GM12801 (cell line): ENCODE data around the gene RCE1.

ENCODE experiments used
- TF ChIP-seq, protein P1 (sequence below): IDR thresholded peaks from one replicate; pipeline ENCODE4 v1.5.1; 2011; ENCODE audit warnings: control low read depth; ENCODE audit not compliant: insufficient read length; ENCODE audit errors: extremely low read depth

Gene RCE1

DNA sequence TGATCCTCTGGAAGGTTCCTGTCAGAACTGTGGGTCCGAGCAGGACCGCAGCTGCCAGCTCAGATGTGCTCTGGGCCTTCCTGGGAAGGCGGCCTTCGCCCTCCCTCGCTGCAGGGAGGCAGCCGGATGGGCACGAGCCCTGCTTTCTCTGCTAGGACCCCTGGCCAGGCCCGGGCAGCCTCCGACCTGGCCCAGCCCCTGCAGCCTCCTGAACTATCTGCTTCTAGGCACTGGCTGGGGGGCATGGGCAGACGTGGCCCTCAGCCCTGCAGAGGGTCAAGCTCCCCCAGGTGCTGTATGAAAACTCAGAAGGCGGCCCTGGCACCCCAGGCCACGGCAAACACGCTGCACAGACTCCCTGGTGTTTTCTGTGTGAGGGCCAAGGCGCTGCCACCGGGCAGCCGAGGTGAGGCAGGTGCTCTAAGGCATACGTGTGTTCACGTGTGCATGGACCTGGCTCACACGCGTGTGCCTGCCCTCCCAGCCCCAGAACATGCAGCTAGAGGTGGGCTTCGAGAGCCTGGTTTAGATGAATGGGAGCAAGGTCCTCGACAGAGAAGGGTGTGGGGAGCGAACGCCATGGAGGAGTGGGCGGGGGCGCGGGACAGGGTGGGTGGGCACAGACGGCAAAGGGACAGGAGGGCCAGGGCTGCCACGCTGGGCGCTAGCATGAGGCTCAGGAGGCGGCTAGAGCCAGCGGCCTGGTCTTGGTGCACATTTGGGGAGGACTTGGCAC, 18.0 kb downstream of the RCE1 start:
- TF ChIP-seq, protein P1, sequence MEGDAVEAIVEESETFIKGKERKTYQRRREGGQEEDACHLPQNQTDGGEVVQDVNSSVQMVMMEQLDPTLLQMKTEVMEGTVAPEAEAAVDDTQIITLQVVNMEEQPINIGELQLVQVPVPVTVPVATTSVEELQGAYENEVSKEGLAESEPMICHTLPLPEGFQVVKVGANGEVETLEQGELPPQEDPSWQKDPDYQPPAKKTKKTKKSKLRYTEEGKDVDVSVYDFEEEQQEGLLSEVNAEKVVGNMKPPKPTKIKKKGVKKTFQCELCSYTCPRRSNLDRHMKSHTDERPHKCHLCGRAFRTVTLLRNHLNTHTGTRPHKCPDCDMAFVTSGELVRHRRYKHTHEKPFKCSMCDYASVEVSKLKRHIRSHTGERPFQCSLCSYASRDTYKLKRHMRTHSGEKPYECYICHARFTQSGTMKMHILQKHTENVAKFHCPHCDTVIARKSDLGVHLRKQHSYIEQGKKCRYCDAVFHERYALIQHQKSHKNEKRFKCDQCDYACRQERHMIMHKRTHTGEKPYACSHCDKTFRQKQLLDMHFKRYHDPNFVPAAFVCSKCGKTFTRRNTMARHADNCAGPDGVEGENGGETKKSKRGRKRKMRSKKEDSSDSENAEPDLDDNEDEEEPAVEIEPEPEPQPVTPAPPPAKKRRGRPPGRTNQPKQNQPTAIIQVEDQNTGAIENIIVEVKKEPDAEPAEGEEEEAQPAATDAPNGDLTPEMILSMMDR, result no peak

- TF ChIP-seq, protein P1, result no peak
These were observed 18.7 kb downstream of the RCE1 start for GRCh38 chr11:66861774-66862558.

GRCh38 chr11:66862559-66863037, 19.4 kb downstream of the RCE1 start:
- TF ChIP-seq, protein P1, result no peak

DNA sequence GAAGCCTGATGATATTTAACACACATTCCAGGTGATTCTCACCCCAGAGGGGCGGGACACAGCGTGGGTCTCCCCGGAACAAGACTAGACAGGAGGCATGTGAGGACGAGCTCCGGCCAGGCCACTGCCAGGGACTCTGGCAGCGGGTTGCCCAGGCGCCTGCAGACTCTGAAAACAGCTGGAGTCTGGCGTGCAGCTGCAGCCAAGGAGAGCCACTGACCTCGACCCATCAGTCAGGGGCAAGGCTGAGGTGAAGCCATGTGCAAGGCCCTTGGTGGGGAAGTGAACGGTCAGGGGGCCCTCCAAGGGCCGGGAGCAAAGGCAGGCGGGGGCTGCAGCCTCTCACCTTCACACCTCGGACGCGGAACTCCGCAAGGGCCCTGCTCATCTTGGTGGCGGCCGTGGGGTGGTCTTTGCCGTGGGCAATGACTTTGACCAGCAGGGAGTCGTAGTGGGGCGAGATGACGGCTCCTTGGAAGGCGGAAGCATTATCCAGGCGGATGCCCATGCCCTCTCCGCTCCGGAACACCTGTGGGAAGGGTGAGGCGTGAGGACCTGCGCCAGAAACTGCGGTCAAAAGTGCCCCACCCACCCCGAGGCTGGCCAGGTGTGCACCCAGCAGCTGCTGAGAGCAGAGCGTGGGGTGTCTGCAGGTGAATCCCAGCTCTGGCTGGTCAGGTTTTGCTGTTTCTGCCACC, 20.3 kb downstream of the RCE1 start:
- TF ChIP-seq, protein P1, result no peak

- TF ChIP-seq, protein P1, result no peak
These were observed 21.1 kb downstream of the RCE1 start for GRCh38 chr11:66864172-66864901.

DNA sequence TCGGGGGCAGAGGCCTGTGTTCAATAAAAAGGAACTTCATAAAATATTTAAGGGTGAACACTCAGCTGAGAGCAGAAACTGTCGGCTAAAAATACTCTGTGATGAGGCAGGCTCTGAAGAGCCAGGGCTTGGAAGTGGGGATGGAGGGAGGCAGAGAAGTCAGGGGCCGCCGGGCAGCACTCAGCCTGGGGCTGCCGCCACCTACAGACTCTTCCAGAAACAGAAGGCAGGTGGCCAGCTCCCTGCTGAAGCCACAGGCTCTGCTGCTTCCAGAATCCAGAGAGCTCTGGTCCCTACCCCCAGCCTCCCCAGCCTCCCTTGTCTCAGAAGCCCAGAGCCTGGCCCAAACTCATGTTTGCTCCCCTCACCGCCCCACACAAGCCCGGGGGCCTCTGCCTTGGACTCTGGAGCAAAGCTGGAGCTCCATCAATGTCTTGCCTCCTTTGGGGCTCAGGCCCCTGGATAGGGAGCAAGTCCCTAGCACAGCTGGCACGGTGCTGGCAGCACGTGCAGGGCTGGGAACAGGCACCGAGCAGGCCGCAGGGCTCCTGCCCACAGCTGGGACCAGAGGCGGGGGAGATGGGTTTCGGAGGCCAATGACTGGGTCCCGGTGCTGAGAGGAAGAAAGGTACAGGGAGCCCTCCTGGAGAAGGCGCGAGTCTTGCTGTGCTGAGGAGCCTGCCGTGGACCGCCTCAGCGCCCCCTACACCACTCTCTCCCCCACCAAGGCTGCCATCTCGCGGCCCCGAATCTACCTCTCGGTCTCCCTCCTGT, 21.9 kb downstream of the RCE1 start:
- TF ChIP-seq, protein P1, result no peak
